Osteoblast (primary cell): ENCODE measurements around the gene CCDC82. TPM values are rescaled to one million over a fixed set of nuclear protein-coding genes. Genes with fewer than 3 reads are reported as not detected.

Source experiments
- DNase-seq: peaks from one replicate; pipeline ENCODE4 v3.0.0; 2011; ENCODE audit warnings: low spot score, mixed read lengths; ENCODE audit not compliant: insufficient read length; ENCODE audit errors: missing footprints
- H2AFZ ChIP-seq: 2 replicates; pipeline ENCODE4 v1.6.0; 2011; ENCODE audit warnings: mild to moderate bottlenecking, low read length
- H3K27ac ChIP-seq: 2 replicates; pipeline ENCODE4 v1.5.1; 2011; ENCODE audit warnings: mild to moderate bottlenecking, low read depth, low read length, moderate library complexity
- H3K27me3 ChIP-seq: 2 replicates; pipeline ENCODE4 v1.6.0; 2012; ENCODE audit warnings: mild to moderate bottlenecking, control low read depth, inconsistent platforms, low read length, moderate library complexity; ENCODE audit not compliant: insufficient read depth
- H3K36me3 ChIP-seq: 2 replicates; pipeline ENCODE4 v1.5.1; 2011; ENCODE audit warnings: mild to moderate bottlenecking, low read length, control low read depth, moderate library complexity; ENCODE audit not compliant: insufficient read depth
- H3K4me1 ChIP-seq: 2 replicates; pipeline ENCODE4 v1.5.1; 2011; ENCODE audit warnings: mild to moderate bottlenecking, low read length, control low read depth, moderate library complexity; ENCODE audit not compliant: insufficient read depth
- H3K4me2 ChIP-seq: 2 replicates; pipeline ENCODE4 v1.6.0; 2011; ENCODE audit warnings: mild to moderate bottlenecking, low read length; ENCODE audit not compliant: insufficient read depth
- H3K4me3 ChIP-seq: fragments of 200-600 bp; sonication (generic); 3 replicates; pipeline ENCODE4 v1.5.1; 2012; ENCODE audit warnings: mild to moderate bottlenecking, low read length, inconsistent platforms; ENCODE audit not compliant: insufficient read depth
- H3K79me2 ChIP-seq: 2 replicates; pipeline ENCODE4 v1.6.0; 2012; ENCODE audit warnings: mild to moderate bottlenecking, low read length, control low read depth, inconsistent platforms; ENCODE audit not compliant: insufficient read depth
- H3K9me3 ChIP-seq: 2 replicates; pipeline ENCODE4 v1.5.1; 2011; ENCODE audit warnings: low read depth, low read length, control low read depth
- H4K20me1 ChIP-seq: 2 replicates; pipeline ENCODE4 v1.6.0; 2012; ENCODE audit warnings: mild to moderate bottlenecking, low read length, control low read depth; ENCODE audit not compliant: insufficient read depth
- total RNA-seq: library from RNA; depleted of rRNA; stranded (reverse); fragments of >200 nt; gene quantifications from 2 replicates; pipeline ENCODE4 v1.2.3, GENCODE V29; 2012
- TF ChIP-seq, protein P1 (sequence below): IDR thresholded peaks from 2 replicates; pipeline ENCODE4 v1.5.1; 2011; ENCODE audit warnings: mild to moderate bottlenecking, low read depth, low read length, moderate library complexity; ENCODE audit errors: extremely low read depth

The CCDC82 gene
- total RNA-seq, 1 donor: 19.5 TPM

DNA sequence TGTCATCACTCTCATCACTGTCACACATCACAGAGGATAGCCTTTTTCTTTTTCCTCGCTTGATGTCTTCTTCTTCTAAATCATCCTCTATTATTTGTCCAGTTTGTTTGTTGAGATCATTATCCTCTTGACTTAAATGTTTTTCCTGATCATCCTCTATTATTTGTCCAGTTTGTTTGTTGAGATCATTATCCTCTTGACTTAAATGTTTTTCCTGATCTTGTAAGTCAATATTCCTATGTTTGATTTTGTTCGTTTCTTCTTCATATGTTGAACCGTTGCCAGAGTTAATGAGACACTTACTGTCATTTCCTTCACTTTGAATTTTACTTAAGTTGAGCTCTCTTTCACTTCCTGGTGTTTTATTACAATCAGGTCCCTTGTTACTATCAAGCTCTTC is 5.6 kb downstream of the CCDC82 start:
- H3K4me2 ChIP-seq: no peak overlapping the region
- no peak for DNase-seq
- peaks cover 10% of the 10 kb centered on the region for H3K36me3 ChIP-seq
- no peak overlapping the region for H2AFZ ChIP-seq
- no peaks in the 10 kb centered on the region for H3K9me3 ChIP-seq
- H3K27me3 ChIP-seq: no peaks in the 10 kb centered on the region
- H3K4me3 ChIP-seq: no peak overlapping the region
- peaks cover 8% of the 10 kb centered on the region for H3K4me1 ChIP-seq
- no peak overlapping the region for H3K27ac ChIP-seq
- H4K20me1 ChIP-seq: no peaks in the 10 kb centered on the region
- TF ChIP-seq, protein P1, sequence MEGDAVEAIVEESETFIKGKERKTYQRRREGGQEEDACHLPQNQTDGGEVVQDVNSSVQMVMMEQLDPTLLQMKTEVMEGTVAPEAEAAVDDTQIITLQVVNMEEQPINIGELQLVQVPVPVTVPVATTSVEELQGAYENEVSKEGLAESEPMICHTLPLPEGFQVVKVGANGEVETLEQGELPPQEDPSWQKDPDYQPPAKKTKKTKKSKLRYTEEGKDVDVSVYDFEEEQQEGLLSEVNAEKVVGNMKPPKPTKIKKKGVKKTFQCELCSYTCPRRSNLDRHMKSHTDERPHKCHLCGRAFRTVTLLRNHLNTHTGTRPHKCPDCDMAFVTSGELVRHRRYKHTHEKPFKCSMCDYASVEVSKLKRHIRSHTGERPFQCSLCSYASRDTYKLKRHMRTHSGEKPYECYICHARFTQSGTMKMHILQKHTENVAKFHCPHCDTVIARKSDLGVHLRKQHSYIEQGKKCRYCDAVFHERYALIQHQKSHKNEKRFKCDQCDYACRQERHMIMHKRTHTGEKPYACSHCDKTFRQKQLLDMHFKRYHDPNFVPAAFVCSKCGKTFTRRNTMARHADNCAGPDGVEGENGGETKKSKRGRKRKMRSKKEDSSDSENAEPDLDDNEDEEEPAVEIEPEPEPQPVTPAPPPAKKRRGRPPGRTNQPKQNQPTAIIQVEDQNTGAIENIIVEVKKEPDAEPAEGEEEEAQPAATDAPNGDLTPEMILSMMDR: no peak
- H3K79me2 ChIP-seq: peaks cover 51% of the 10 kb centered on the region

DNA sequence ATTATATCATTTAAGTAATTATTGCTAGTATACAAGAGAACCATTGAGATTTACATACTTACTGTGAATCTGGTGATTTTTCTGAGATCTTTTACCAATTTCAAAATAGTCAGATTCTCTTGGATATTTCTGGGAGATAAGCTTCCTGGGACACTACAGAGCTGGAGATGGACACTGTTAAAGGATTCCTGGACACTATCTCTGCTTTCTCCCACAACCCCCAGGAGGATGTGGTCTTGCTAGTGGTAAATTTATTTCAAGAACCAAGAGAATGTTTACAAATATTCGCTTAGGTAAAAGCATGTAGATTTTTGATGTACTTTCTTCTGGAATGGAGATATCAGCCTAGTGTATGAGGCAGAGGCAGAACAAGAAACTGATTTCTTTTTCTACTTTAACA is 12.9 kb downstream of the CCDC82 start:
- H4K20me1 ChIP-seq: no peaks in the 10 kb centered on the region
- H3K79me2 ChIP-seq: peaks cover 3% of the 10 kb centered on the region
- peaks cover 12% of the 10 kb centered on the region for H3K36me3 ChIP-seq
- no peak overlapping the region for H3K4me3 ChIP-seq
- no peak for DNase-seq
- no peaks in the 10 kb centered on the region for H3K27me3 ChIP-seq
- H3K4me1 ChIP-seq: no peaks in the 10 kb centered on the region
- TF ChIP-seq, protein P1: no peak
- H2AFZ ChIP-seq: no peak overlapping the region
- no peak overlapping the region for H3K4me2 ChIP-seq
- no peaks in the 10 kb centered on the region for H3K9me3 ChIP-seq
- H3K27ac ChIP-seq: no peak overlapping the region

- Histone ChIP-seq H3K36me3 (peaks cover 24% of the 10 kb centered on the region), H3K4me3 (no peak overlapping the region)
Measured at GRCh38 chr11:96373826-96374225, 15.9 kb downstream of the CCDC82 start.

GRCh38 chr11:96367342-96367741 is 22.4 kb downstream of the CCDC82 start:
- no peak overlapping the region for H3K4me2 ChIP-seq
- no peak for DNase-seq
- no peaks in the 10 kb centered on the region for H4K20me1 ChIP-seq
- no peak overlapping the region for H3K4me3 ChIP-seq
- H3K36me3 ChIP-seq: peaks cover 47% of the 10 kb centered on the region
- no peak overlapping the region for H2AFZ ChIP-seq
- H3K27ac ChIP-seq: no peak overlapping the region
- H3K79me2 ChIP-seq: no peaks in the 10 kb centered on the region
- TF ChIP-seq, protein P1: no peak
- H3K27me3 ChIP-seq: no peaks in the 10 kb centered on the region
- peaks cover 3% of the 10 kb centered on the region for H3K9me3 ChIP-seq
- no peaks in the 10 kb centered on the region for H3K4me1 ChIP-seq

More at GRCh38 chr11:96373826-96374225, 15.9 kb downstream of the CCDC82 start:
- Histone ChIP-seq H3K4me1 (no peaks in the 10 kb centered on the region), H3K27ac (no peak overlapping the region), H3K4me2 (no peak overlapping the region), H4K20me1 (no peaks in the 10 kb centered on the region), H3K27me3 (no peaks in the 10 kb centered on the region), H3K79me2 (no peaks in the 10 kb centered on the region), H3K9me3 (no peaks in the 10 kb centered on the region), H2AFZ (no peak overlapping the region)
- TF ChIP-seq, protein P1: no peak
- no peak for DNase-seq
